Esophagus squamous epithelium (tissue), 5 donors: Measurements from ENCODE around the gene MLLT10. TPM values are rescaled to one million over a fixed set of nuclear protein-coding genes. Genes with fewer than 3 reads are reported as not detected.
A peak's percentile ranks its signal among the peaks of the same experiment; 100 is the strongest.

Source experiments
- DNase-seq: peaks from one replicate; lab custom pipeline; 2025; lab: John Stamatoyannopoulos, UW
- H3K27ac ChIP-seq, 4 donors: fragments of 200-600 bp; sonication (generic); one replicate each; pipeline ENCODE4 v1.5.1; 2016 to 2019; ENCODE audit warnings: mild to moderate bottlenecking in 1 of 4
- H3K27me3 ChIP-seq, 4 donors: fragments of 200-600 bp; sonication (generic); 1 replicate in 3 of 4; 2 replicates in 1 of 4; pipeline versions ENCODE4 v1.5.1 to v1.6.0; 2017 to 2021; ENCODE audit warnings: antibody characterized with exemption in 1 of 4
- H3K36me3 ChIP-seq, 3 donors: fragments of 200-600 bp; sonication (generic); one replicate each; pipeline ENCODE4 v1.5.1; 2016 to 2019
- H3K4me1 ChIP-seq, 3 donors: fragments of 200-600 bp; sonication (generic); one replicate each; pipeline ENCODE4 v1.5.1; 2017 to 2019
- H3K4me3 ChIP-seq, 4 donors: fragments of 200-600 bp; sonication (generic); 1 replicate in 3 of 4; 2 replicates in 1 of 4; pipeline ENCODE4 v1.5.1; 2016 to 2019; ENCODE audit warnings: mild to moderate bottlenecking in 2 of 4, moderate library complexity in 1 of 4
- H3K9me3 ChIP-seq, 3 donors: fragments of 200-600 bp; sonication (generic); one replicate each; pipeline ENCODE4 v1.5.1; 2016 to 2019
- POLR2A ChIP-seq, 4 donors: fragments of 450-650 bp; IDR thresholded peaks; one replicate each; pipeline ENCODE4 v1.6.1; 2017; ENCODE audit warnings: antibody characterized with exemption in 4 of 4, mild to moderate bottlenecking in 4 of 4, moderate library complexity in 3 of 4
- WGBS, 2 donors: methylation state at CpG; one replicate each; pipeline ENCODE4 v1.1.5; 2018; 5-methylcytosine and 5-hydroxymethylcytosine counted together
- intact Hi-C: fragments of 100-400 bp; cut with DNase I; formaldehyde crosslinking; loops from one replicate; pipeline ENCODE4 v1.15.0; 2022
- total RNA-seq, 4 donors: library from RNA; depleted of rRNA; stranded (reverse); fragments of >200 nt; gene quantifications; one replicate each; pipeline ENCODE4 v1.1.0, GENCODE V29; 2016
- TF ChIP-seq, protein P1 (sequence below), 6 experiments: fragments of 450-650 bp in 4 of 6; fragments of 200-600 bp in 2 of 6; sonication (generic) in 2 of 6; IDR thresholded peaks; one replicate each; pipeline ENCODE4 v1.5.1; 2016 to 2019; ENCODE audit warnings: antibody characterized with exemption in 6 of 6, mild to moderate bottlenecking in 4 of 6, moderate library complexity in 4 of 6
- donor health status: DM: yes; HTN: yes; CAD: no.

Gene MLLT10
- total RNA-seq, 4 donors from 2014 or later: 22.7 to 49.6 (median 32.4) TPM

DNA sequence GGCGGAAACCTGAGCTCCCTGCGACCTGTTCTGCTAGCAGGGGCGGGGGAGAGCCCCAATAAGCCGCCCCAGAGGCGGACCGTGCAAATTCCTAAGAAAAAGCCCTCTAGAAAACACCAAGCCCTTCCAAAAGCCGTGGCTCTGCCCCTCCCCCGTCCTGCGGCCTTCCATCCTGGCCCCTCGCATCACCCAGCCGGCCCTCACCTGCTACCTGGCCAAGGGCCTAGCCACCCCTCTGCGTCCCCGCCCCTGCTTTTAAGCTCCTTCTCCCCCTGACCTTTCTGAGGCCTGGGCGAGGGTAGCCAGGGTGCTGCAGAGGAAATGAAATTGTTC, 33.5 kb upstream of the MLLT10 start:
- no peak overlapping the region for H3K27ac ChIP-seq
- peaks cover 0 to 21% (median 5%) of the 10 kb centered on the region in 3 donors for H3K4me1 ChIP-seq
- peaks cover 0 to 24% (median 0%) of the 10 kb centered on the region in 4 donors for H3K27me3 ChIP-seq
- H3K4me3 ChIP-seq: peak overlapping the region in 3 of 4 donors; percentile 21 to 51 (median 30)
- intact Hi-C loops: no loop called here
- TF ChIP-seq POLR2A (IDR thresholded peaks at IDR 0.05): no peak
- TF ChIP-seq, protein P1, sequence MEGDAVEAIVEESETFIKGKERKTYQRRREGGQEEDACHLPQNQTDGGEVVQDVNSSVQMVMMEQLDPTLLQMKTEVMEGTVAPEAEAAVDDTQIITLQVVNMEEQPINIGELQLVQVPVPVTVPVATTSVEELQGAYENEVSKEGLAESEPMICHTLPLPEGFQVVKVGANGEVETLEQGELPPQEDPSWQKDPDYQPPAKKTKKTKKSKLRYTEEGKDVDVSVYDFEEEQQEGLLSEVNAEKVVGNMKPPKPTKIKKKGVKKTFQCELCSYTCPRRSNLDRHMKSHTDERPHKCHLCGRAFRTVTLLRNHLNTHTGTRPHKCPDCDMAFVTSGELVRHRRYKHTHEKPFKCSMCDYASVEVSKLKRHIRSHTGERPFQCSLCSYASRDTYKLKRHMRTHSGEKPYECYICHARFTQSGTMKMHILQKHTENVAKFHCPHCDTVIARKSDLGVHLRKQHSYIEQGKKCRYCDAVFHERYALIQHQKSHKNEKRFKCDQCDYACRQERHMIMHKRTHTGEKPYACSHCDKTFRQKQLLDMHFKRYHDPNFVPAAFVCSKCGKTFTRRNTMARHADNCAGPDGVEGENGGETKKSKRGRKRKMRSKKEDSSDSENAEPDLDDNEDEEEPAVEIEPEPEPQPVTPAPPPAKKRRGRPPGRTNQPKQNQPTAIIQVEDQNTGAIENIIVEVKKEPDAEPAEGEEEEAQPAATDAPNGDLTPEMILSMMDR (IDR thresholded peaks at IDR 0.05): no peak
- no peaks in the 10 kb centered on the region for H3K36me3 ChIP-seq
- no peak for DNase-seq
- WGBS, 2 donors: 76 to 100% methylated on average over 1 to 9 of the region's 14 CpGs
- no peaks in the 10 kb centered on the region for H3K9me3 ChIP-seq

DNA sequence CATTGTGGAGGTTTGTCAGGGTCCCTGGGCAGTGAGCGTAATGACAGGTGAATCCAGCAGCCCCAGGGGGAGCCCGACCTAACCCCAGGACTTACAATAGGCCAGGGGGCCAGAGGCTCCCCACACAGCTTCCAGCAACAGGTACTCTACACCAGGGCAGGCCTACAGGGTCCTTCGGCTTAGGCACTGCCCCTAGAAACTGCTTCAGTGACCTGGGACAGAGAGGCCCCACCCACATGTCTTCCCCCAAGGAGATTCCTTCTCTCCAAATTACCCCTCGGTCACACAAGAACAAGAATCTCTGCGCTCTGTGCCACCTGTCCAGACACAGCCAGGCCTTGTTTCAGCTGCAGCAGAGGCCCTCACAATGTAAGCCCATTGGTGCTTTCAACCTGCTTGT, 32.9 kb upstream of the MLLT10 start:
- Histone ChIP-seq H3K36me3 (no peaks in the 10 kb centered on the region), H3K27ac (no peak overlapping the region), H3K4me3 (no peak overlapping the region), H3K27me3 (peaks cover 0 to 24% (median 0%) of the 10 kb centered on the region in 4 donors), H3K4me1 (peaks cover 0 to 21% (median 5%) of the 10 kb centered on the region in 3 donors), H3K9me3 (no peaks in the 10 kb centered on the region)
- TF ChIP-seq POLR2A (IDR thresholded peaks at IDR 0.05): no peak
- TF ChIP-seq, protein P1 (IDR thresholded peaks at IDR 0.05): no peak
- 100% methylated on average over 1 of the region's 5 CpGs; no CpG with 5 or more reads in 1 of the 2 donors for WGBS, 2 donors
- DNase-seq: no peak
- intact Hi-C loops: no loop called here

DNA sequence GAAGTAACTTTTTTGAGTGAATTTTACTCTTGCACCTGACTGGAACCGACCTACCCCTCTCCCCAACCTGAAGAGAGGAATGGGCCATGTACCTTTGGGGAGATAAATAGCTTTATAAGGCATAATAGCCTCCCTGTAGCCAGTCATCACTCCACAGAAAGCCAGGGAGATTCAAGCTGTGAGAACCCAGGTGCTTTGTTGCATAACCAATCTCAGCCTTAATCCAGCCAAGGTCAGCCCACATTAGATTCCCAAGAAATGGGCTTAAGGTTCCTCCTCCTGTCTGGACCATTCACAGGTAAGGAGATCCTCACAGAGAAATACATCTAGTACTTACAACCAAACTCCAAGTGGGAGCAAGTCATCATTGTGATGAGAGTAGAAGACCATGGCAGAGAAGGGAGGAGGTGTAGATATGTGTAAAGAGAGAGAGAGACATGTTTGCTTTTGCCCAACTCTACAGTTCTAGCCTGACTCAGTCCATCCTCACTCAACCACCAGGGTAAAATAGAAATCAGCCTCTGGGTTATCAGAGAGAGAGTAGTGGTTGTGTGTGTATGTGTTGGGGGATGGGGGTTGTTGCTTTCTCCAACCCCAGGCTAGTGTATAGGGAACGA, 32.2 kb upstream of the MLLT10 start:
- Histone ChIP-seq H3K4me1 (peaks cover 0 to 19% (median 5%) of the 10 kb centered on the region in 3 donors), H3K36me3 (no peaks in the 10 kb centered on the region), H3K9me3 (no peaks in the 10 kb centered on the region), H3K27me3 (peaks cover 0 to 24% (median 0%) of the 10 kb centered on the region in 4 donors), H3K4me3 (no peak overlapping the region), H3K27ac (no peak overlapping the region)
- WGBS, 2 donors: 76 to 96% methylated on average over 2 of the region's 2 CpGs
- intact Hi-C loops: no loop called here
- no peak for DNase-seq
- TF ChIP-seq POLR2A (IDR thresholded peaks at IDR 0.05): no peak
- TF ChIP-seq, protein P1 (IDR thresholded peaks at IDR 0.05): no peak

DNA sequence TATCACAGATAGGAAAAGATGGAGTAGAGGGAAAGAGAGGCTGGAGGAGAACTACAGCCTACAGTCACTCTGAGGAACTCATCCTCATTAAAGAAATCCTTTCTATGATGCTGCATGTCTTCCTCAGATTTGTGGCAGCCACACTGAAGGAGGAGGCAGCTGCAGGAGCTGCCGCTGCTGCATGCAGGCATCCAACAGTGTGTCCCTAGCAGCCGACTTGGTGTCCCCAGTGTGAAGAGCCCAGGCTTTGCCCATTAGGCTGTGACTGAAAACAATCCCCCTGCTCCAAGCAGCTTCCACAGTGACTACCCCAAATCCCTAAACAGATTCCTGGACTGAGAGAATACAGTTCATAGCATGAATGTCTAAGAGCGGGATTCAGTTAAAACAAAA, 31.7 kb upstream of the MLLT10 start:
- Histone ChIP-seq H3K9me3 (no peaks in the 10 kb centered on the region), H3K4me3 (no peak overlapping the region), H3K36me3 (no peaks in the 10 kb centered on the region), H3K27ac (no peak overlapping the region), H3K27me3 (peaks cover 0 to 19% (median 0%) of the 10 kb centered on the region in 4 donors), H3K4me1 (peaks cover 0 to 14% (median 3%) of the 10 kb centered on the region in 3 donors)
- DNase-seq: no peak
- intact Hi-C loops: no loop called here
- WGBS, 2 donors: 96 to 100% methylated on average over 3 of the region's 3 CpGs
- TF ChIP-seq, protein P1 (IDR thresholded peaks at IDR 0.05): no peak
- TF ChIP-seq POLR2A (IDR thresholded peaks at IDR 0.05): no peak

DNA sequence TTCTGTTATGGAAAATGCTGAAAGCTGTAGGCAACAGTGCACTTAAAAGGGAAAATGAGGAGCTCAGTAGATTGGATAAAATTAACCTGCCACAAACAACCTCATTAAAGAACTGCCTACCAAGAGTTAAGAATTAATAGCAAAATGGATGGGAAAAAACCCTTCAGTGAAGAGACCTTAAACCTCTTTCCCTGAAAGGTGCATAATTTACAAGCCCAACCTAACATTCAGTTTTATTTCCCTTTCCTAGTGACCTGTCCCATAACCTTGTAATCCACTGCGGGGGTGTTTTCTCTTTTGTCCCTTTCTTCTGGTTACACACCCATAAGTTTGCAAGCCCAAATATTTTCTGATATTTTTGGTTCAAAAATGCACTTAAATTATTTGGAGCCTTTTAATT, 30.5 kb upstream of the MLLT10 start:
- H3K4me1 ChIP-seq: peaks cover 0 to 10% (median 0%) of the 10 kb centered on the region in 3 donors
- H3K9me3 ChIP-seq: no peaks in the 10 kb centered on the region
- no peak for TF ChIP-seq POLR2A (IDR thresholded peaks at IDR 0.05)
- TF ChIP-seq, protein P1 (IDR thresholded peaks at IDR 0.05): no peak
- 75 to 88% methylated on average over 1 of the region's 1 CpG for WGBS, 2 donors
- DNase-seq: no peak
- no peak overlapping the region for H3K4me3 ChIP-seq
- H3K27me3 ChIP-seq: peaks cover 0 to 19% (median 0%) of the 10 kb centered on the region in 4 donors
- no peaks in the 10 kb centered on the region for H3K36me3 ChIP-seq
- H3K27ac ChIP-seq: no peak overlapping the region
- intact Hi-C loops: no loop called here
